Amygdala (tissue), 56 donors: ENCODE measurements around the gene TEAD4.
A peak's percentile ranks its signal among the peaks of the same experiment; 100 is the strongest.

Source experiments
- DNase-seq, 56 donors: peaks; one replicate each; lab custom pipeline; 2025; lab: John Stamatoyannopoulos, UW

Gene TEAD4

GRCh38 chr12:2999265-2999841 is 40.2 kb downstream of the TEAD4 start:
- peak in 1 of 56 donors; percentile 48 for DNase-seq

- DNase-seq, result no peak
Observed at GRCh38 chr12:3000548-3001275, 41.5 kb downstream of the TEAD4 start.

GRCh38 chr12:3002646-3003045 is 43.4 kb downstream of the TEAD4 start:
- DNase-seq, result peak in 1 of 56 donors; percentile 3

GRCh38 chr12:3003357-3003992 is 44.3 kb downstream of the TEAD4 start:
- DNase-seq, result no peak

- peak in 4 of 56 donors; percentile 2 to 19 (median 12) for DNase-seq
Observed at GRCh38 chr12:3004655-3005565, 45.7 kb downstream of the TEAD4 start.

GRCh38 chr12:3005736-3006135 is 46.5 kb downstream of the TEAD4 start:
- no peak for DNase-seq

- DNase-seq, result no peak
Observed at GRCh38 chr12:3009780-3010179, 50.6 kb downstream of the TEAD4 start.

GRCh38 chr12:3010214-3010930 is 51.2 kb downstream of the TEAD4 start:
- DNase-seq, result no peak

- DNase-seq, result no peak
Observed at GRCh38 chr12:3012786-3013185, 53.6 kb downstream of the TEAD4 start.

GRCh38 chr12:3014641-3015040 is 55.4 kb downstream of the TEAD4 start:
- DNase-seq, result no peak

GRCh38 chr12:3015356-3015755 is 56.2 kb downstream of the TEAD4 start:
- DNase-seq, result no peak

GRCh38 chr12:3016191-3016590 is 57.0 kb downstream of the TEAD4 start:
- DNase-seq, result no peak

- no peak for DNase-seq
Observed at GRCh38 chr12:3017281-3017680, 58.1 kb downstream of the TEAD4 start.

- DNase-seq, result no peak
Observed at GRCh38 chr12:3018284-3019004, 59.2 kb downstream of the TEAD4 start.

GRCh38 chr12:3019005-3019680 is 59.9 kb downstream of the TEAD4 start:
- DNase-seq, result no peak

GRCh38 chr12:3020399-3020798 is 61.2 kb downstream of the TEAD4 start:
- no peak for DNase-seq

GRCh38 chr12:3020850-3021435 is 61.7 kb downstream of the TEAD4 start:
- no peak for DNase-seq

- no peak for DNase-seq
Observed at GRCh38 chr12:3022411-3022810, 63.2 kb downstream of the TEAD4 start.

- no peak for DNase-seq
Observed at GRCh38 chr12:3022961-3023360, 63.8 kb downstream of the TEAD4 start.
